Measurements from ENCODE around the gene ZNF385B. TPM values are rescaled to one million over a fixed set of nuclear protein-coding genes. Genes with fewer than 3 reads are reported as not detected.

ZNF385B gene
- total RNA-seq, 1 experiment from 2014 or later, result 0.57 TPM

DNA sequence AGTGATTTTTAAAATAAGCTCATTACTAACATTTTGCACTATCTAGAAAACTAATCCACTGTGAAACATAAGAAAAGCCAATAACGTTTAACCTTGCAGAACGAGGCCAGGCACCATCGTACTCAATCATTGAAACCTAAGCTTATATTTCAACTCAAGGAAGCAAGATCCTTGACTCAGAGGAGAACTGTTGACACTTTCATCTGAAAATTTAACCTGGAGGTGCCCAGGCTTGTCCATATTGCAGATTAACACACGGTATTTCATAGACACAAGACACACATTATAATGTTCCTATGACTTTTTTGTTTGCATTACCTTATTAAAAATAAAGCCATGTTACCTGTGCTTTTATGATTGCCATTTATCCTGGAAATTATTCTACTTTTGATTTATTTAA lies 89.6 kb downstream of the ZNF385B start:
- Mint-ChIP-seq H3K27ac (ENCODE audit: unreplicated experiment) (no peak overlapping the region), H3K27me3 (ENCODE audit: unreplicated experiment) (no peaks in the 10 kb centered on the region), H3K9me3 (ENCODE audit: low read depth, unreplicated experiment) (no peaks in the 10 kb centered on the region), H3K4me1 (ENCODE audit: low read depth, unreplicated experiment) (no peaks in the 10 kb centered on the region), H3K4me3 (ENCODE audit: low read depth, unreplicated experiment) (no peak overlapping the region), H3K36me3 (ENCODE audit: insufficient read depth, unreplicated experiment) (no peaks in the 10 kb centered on the region)
- no TSS peak for BruUV-seq (replicated peaks)
- CTCF ChIA-PET, result no interaction called here
- DNase-seq, result no peak
- intact Hi-C loops (cut with micrococcal nuclease; ENCODE audit: unreplicated experiment), result no loop called here
- no peak for TF ChIP-seq CTCF (IDR thresholded peaks at IDR 0.05; ENCODE audit: unreplicated experiment)

GRCh38 chr2:179770029-179770428 lies 91.4 kb downstream of the ZNF385B start:
- DNase-seq, result no peak
- no peak overlapping the region for H3K4me3 Mint-ChIP-seq (ENCODE audit: low read depth, unreplicated experiment)
- no peak overlapping the region for H3K27ac Mint-ChIP-seq (ENCODE audit: unreplicated experiment)
- no TSS peak for BruUV-seq (replicated peaks)
- CTCF ChIA-PET, result no interaction called here
- H3K27me3 Mint-ChIP-seq (ENCODE audit: unreplicated experiment), result peaks cover 6% of the 10 kb centered on the region
- TF ChIP-seq CTCF (IDR thresholded peaks at IDR 0.05; ENCODE audit: unreplicated experiment), result no peak
- H3K36me3 Mint-ChIP-seq (ENCODE audit: insufficient read depth, unreplicated experiment), result no peaks in the 10 kb centered on the region
- H3K4me1 Mint-ChIP-seq (ENCODE audit: low read depth, unreplicated experiment), result no peaks in the 10 kb centered on the region
- no peaks in the 10 kb centered on the region for H3K9me3 Mint-ChIP-seq (ENCODE audit: low read depth, unreplicated experiment)
- intact Hi-C loops (cut with micrococcal nuclease; ENCODE audit: unreplicated experiment), result no loop called here

- TF ChIP-seq CTCF (IDR thresholded peaks at IDR 0.05; ENCODE audit: unreplicated experiment), result no peak
- H3K27me3 Mint-ChIP-seq (ENCODE audit: unreplicated experiment), result peaks cover 12% of the 10 kb centered on the region
- BruUV-seq (replicated peaks), result no TSS peak
- no peak overlapping the region for H3K27ac Mint-ChIP-seq (ENCODE audit: unreplicated experiment)
- no peak for DNase-seq
- H3K9me3 Mint-ChIP-seq (ENCODE audit: low read depth, unreplicated experiment), result no peaks in the 10 kb centered on the region
- no peaks in the 10 kb centered on the region for H3K36me3 Mint-ChIP-seq (ENCODE audit: insufficient read depth, unreplicated experiment)
- intact Hi-C loops (cut with micrococcal nuclease; ENCODE audit: unreplicated experiment), result no loop called here
- no peak overlapping the region for H3K4me3 Mint-ChIP-seq (ENCODE audit: low read depth, unreplicated experiment)
- H3K4me1 Mint-ChIP-seq (ENCODE audit: low read depth, unreplicated experiment), result no peaks in the 10 kb centered on the region
- CTCF ChIA-PET, result no interaction called here
These were observed 92.1 kb downstream of the ZNF385B start for GRCh38 chr2:179769323-179769722.

GRCh38 chr2:179768765-179769164 lies 92.6 kb downstream of the ZNF385B start:
- Mint-ChIP-seq H3K4me1 (ENCODE audit: low read depth, unreplicated experiment) (no peaks in the 10 kb centered on the region), H3K27ac (ENCODE audit: unreplicated experiment) (no peak overlapping the region), H3K9me3 (ENCODE audit: low read depth, unreplicated experiment) (no peaks in the 10 kb centered on the region), H3K27me3 (ENCODE audit: unreplicated experiment) (peaks cover 12% of the 10 kb centered on the region), H3K36me3 (ENCODE audit: insufficient read depth, unreplicated experiment) (no peaks in the 10 kb centered on the region), H3K4me3 (ENCODE audit: low read depth, unreplicated experiment) (no peak overlapping the region)
- CTCF ChIA-PET, result no interaction called here
- TF ChIP-seq CTCF (IDR thresholded peaks at IDR 0.05; ENCODE audit: unreplicated experiment), result no peak
- BruUV-seq (replicated peaks), result no TSS peak
- intact Hi-C loops (cut with micrococcal nuclease; ENCODE audit: unreplicated experiment), result no loop called here
- no peak for DNase-seq

Measured in Calu3 (cell line).